Hepatocyte (in vitro differentiated cells): ENCODE data around the gene RBM6. TPM values are rescaled to one million over a fixed set of nuclear protein-coding genes. Genes with fewer than 3 reads are reported as not detected.

Experiments
- DNase-seq: peaks from one replicate; pipeline ENCODE4 v3.0.0-alpha.2; 2016; ENCODE audit warnings: low spot score
- H2AFZ ChIP-seq: fragments of 200-600 bp; sonication (generic); 2 replicates; pipeline ENCODE4 v1.6.0; 2016; ENCODE audit warnings: antibody characterized with exemption, mild to moderate bottlenecking
- H3K27ac ChIP-seq: fragments of 200-600 bp; sonication (generic); 2 replicates; pipeline ENCODE4 v1.5.1; 2016; ENCODE audit warnings: mild to moderate bottlenecking
- H3K27me3 ChIP-seq: fragments of 200-600 bp; sonication (generic); 2 replicates; pipeline ENCODE4 v1.6.1; 2016
- H3K36me3 ChIP-seq: fragments of 200-600 bp; sonication (generic); replicated peaks from 2 replicates; pipeline ENCODE4 v1.5.1; 2016; ENCODE audit warnings: low read depth; ENCODE audit not compliant: insufficient read depth
- H3K4me1 ChIP-seq: fragments of 200-600 bp; sonication (generic); 2 replicates; pipeline ENCODE4 v1.5.1; 2016; ENCODE audit warnings: mild to moderate bottlenecking, moderate library complexity; ENCODE audit not compliant: insufficient read depth
- H3K4me2 ChIP-seq: fragments of 200-600 bp; sonication (generic); 2 replicates; pipeline ENCODE4 v1.6.0; 2016
- H3K4me3 ChIP-seq: fragments of 200-600 bp; sonication (generic); 2 replicates; pipeline ENCODE4 v1.5.1; 2016; ENCODE audit warnings: mild to moderate bottlenecking
- H3K79me2 ChIP-seq: fragments of 200-600 bp; sonication (generic); 2 replicates; pipeline ENCODE4 v1.6.0; 2017; ENCODE audit warnings: mild to moderate bottlenecking
- H3K9me2 ChIP-seq: fragments of 200-600 bp; sonication (generic); replicated peaks from 2 replicates; pipeline ENCODE4 v1.6.0; 2017; ENCODE audit warnings: mild to moderate bottlenecking; ENCODE audit not compliant: insufficient read depth
- H3K9me3 ChIP-seq: fragments of 200-600 bp; sonication (generic); 2 replicates; pipeline ENCODE4 v1.5.1; 2016; ENCODE audit warnings: low read depth, mild to moderate bottlenecking
- H4K20me1 ChIP-seq: fragments of 200-600 bp; sonication (generic); 2 replicates; pipeline ENCODE4 v1.6.0; 2016; ENCODE audit warnings: mild to moderate bottlenecking; ENCODE audit not compliant: insufficient read depth, poor library complexity, severe bottlenecking
- CTCF ChIP-seq: fragments of 200-600 bp; sonication (generic); IDR thresholded peaks from 2 replicates; pipeline ENCODE4 v1.5.1; 2016; ENCODE audit warnings: antibody characterized with exemption, mild to moderate bottlenecking; ENCODE audit not compliant: poor library complexity
- EZH2 ChIP-seq: fragments of 200-600 bp; sonication (generic); IDR thresholded peaks from 2 replicates; pipeline ENCODE4 v1.6.1; 2016; ENCODE audit warnings: antibody characterized with exemption, mild to moderate bottlenecking, borderline replicate concordance
- EZH2phosphoT487 ChIP-seq: fragments of 200-600 bp; sonication (generic); IDR thresholded peaks from one replicate; pipeline ENCODE4 v1.6.1; 2018; ENCODE audit warnings: antibody characterized with exemption, mild to moderate bottlenecking, low read depth, moderate library complexity; ENCODE audit not compliant: unreplicated experiment, severe bottlenecking
- WGBS: methylation state at CpG from one replicate; pipeline ENCODE4 v1.1.6; 2016; ENCODE audit warnings: low lambda C conversion rate; ENCODE audit errors: missing lambda C conversion rate; 5-methylcytosine and 5-hydroxymethylcytosine counted together
- polyA plus RNA-seq: library from polyadenylated mRNA; unstranded; fragments of >200 nt; fragmentation: Nextera tagmentation; extraction: Ambion mirVana; gene quantifications from 2 replicates; pipeline ENCODE4 v1.2.1, GENCODE V29; 2016
- total RNA-seq: library from RNA; depleted of rRNA; stranded (reverse); fragments of >200 nt; gene quantifications from 2 replicates; pipeline ENCODE4 v1.2.3, GENCODE V29; 2014

RBM6 gene
- total and polyA plus RNA-seq, 2 experiments from 2014 or later: 47.2 to 69.0 TPM

DNA sequence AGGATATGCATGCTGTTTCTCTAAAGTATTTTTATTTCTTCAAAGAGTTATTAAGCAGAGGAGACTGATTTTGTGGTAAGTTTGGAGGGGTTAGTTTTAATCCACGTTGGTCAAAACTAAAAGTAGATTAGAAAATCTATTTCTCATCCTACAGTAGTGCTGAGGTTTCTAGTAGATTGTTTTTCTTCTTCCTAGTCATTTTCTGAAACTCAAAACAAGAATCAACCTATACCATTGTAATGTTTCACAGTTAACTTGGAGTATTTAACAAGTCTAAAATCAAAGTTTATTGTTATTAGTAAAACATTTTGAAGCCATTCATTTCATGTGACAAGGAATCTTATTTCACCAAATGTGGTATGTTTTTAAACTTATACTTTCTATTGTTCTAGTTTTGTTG, 57.9 kb downstream of the RBM6 start:
- H3K4me2 ChIP-seq: no peak overlapping the region
- H4K20me1 ChIP-seq: no peaks in the 10 kb centered on the region
- no peak overlapping the region for H3K4me3 ChIP-seq
- no peak for TF ChIP-seq CTCF
- no peaks in the 10 kb centered on the region for H3K9me2 ChIP-seq
- peaks cover 42% of the 10 kb centered on the region for H3K79me2 ChIP-seq
- no peaks in the 10 kb centered on the region for H3K36me3 ChIP-seq
- no peak for DNase-seq
- H3K4me1 ChIP-seq: no peaks in the 10 kb centered on the region
- H3K9me3 ChIP-seq: no peaks in the 10 kb centered on the region
- H3K27me3 ChIP-seq: no peaks in the 10 kb centered on the region
- H3K27ac ChIP-seq: no peak overlapping the region
- WGBS: 97% methylated on average over 1 of the region's 1 CpG
- H2AFZ ChIP-seq: no peak overlapping the region

- Histone ChIP-seq H3K4me1 (no peaks in the 10 kb centered on the region), H3K79me2 (peaks cover 42% of the 10 kb centered on the region), H3K4me2 (no peak overlapping the region), H2AFZ (no peak overlapping the region), H3K9me3 (no peaks in the 10 kb centered on the region), H4K20me1 (no peaks in the 10 kb centered on the region), H3K27me3 (no peaks in the 10 kb centered on the region), H3K27ac (peak overlapping the region; percentile 45), H3K36me3 (no peaks in the 10 kb centered on the region), H3K4me3 (no peak overlapping the region), H3K9me2 (no peaks in the 10 kb centered on the region)
- TF ChIP-seq CTCF (no peak), EZH2phosphoT487 (no peak), EZH2 (no peak)
- peak; percentile 46 for DNase-seq
- 69% methylated on average over 2 of the region's 2 CpGs for WGBS
Measured at GRCh38 chr3:49998326-49998725, 58.4 kb downstream of the RBM6 start.

- Histone ChIP-seq H3K79me2 (peaks cover 35% of the 10 kb centered on the region), H2AFZ (no peak overlapping the region), H3K36me3 (no peaks in the 10 kb centered on the region), H3K27me3 (no peaks in the 10 kb centered on the region), H4K20me1 (peaks cover 2% of the 10 kb centered on the region), H3K4me1 (no peaks in the 10 kb centered on the region), H3K27ac (no peak overlapping the region), H3K9me2 (no peaks in the 10 kb centered on the region), H3K4me3 (no peak overlapping the region), H3K9me3 (no peaks in the 10 kb centered on the region), H3K4me2 (no peak overlapping the region)
- no peak for TF ChIP-seq CTCF
- TF ChIP-seq EZH2: no peak
- no peak for TF ChIP-seq EZH2phosphoT487
- 98% methylated on average over 3 of the region's 3 CpGs for whole genome bisulfite sequencing
- no peak for DNase-seq
Measured at GRCh38 chr3:50001511-50001910, 61.6 kb downstream of the RBM6 start.

- H3K27me3 ChIP-seq: no peaks in the 10 kb centered on the region
- H3K4me2 ChIP-seq: no peak overlapping the region
- no peaks in the 10 kb centered on the region for H3K9me2 ChIP-seq
- TF ChIP-seq EZH2 (no peak), CTCF (no peak), EZH2phosphoT487 (no peak)
- H3K36me3 ChIP-seq: no peaks in the 10 kb centered on the region
- H3K4me3 ChIP-seq: no peak overlapping the region
- H3K4me1 ChIP-seq: no peaks in the 10 kb centered on the region
- H4K20me1 ChIP-seq: peaks cover 2% of the 10 kb centered on the region
- no peak overlapping the region for H3K27ac ChIP-seq
- H2AFZ ChIP-seq: no peak overlapping the region
- DNase-seq: no peak
- no peaks in the 10 kb centered on the region for H3K9me3 ChIP-seq
- H3K79me2 ChIP-seq: peaks cover 30% of the 10 kb centered on the region
- 99% methylated on average over 3 of the region's 3 CpGs for WGBS
Measured at GRCh38 chr3:50003216-50003615, 63.3 kb downstream of the RBM6 start.
